Kidney (tissue), 14 donors: ENCODE measurements around the gene KIRREL3. TPM values are rescaled to one million over a fixed set of nuclear protein-coding genes. Genes with fewer than 3 reads are reported as not detected.

Experiments used
- DNase-seq, 5 donors: peaks; one replicate each; pipeline ENCODE4 v3.0.0-alpha.2; 2013 to 2020
- FAIRE-seq: peaks from 2 replicates; lab custom pipeline; 2012; peaks lifted over from hg19 to GRCh38; lab: Jason Lieb, UNC
- H3K27ac ChIP-seq, 2 donors: one replicate each; pipeline ENCODE4 v1.7.0; 2013; ENCODE audit warnings: low read depth in 2 of 2, low read length in 2 of 2, inconsistent platforms in 1 of 2
- H3K27me3 ChIP-seq: one replicate; pipeline ENCODE4 v1.7.1; 2013; ENCODE audit warnings: low read length, inconsistent platforms; ENCODE audit not compliant: control insufficient read depth, insufficient read depth
- H3K36me3 ChIP-seq, 3 donors: one replicate each; pipeline versions ENCODE4 v1.7.0 to v1.7.1; 2013; ENCODE audit warnings: low read length in 3 of 3, control low read depth in 1 of 3, inconsistent platforms in 1 of 3; ENCODE audit not compliant: insufficient read depth in 3 of 3, control insufficient read depth in 2 of 3
- H3K4me1 ChIP-seq, 3 donors: one replicate each; pipeline versions ENCODE4 v1.7.0 to v1.7.1; 2013; ENCODE audit warnings: low read length in 3 of 3, inconsistent platforms in 1 of 3, low read depth in 1 of 3; ENCODE audit not compliant: control insufficient read depth in 2 of 3, insufficient read depth in 2 of 3
- H3K4me3 ChIP-seq, 3 donors: one replicate each; pipeline versions ENCODE4 v1.7.0 to v1.8.1; 2013; ENCODE audit warnings: low read length in 3 of 3, control low read depth in 1 of 3, inconsistent platforms in 1 of 3
- H3K9ac ChIP-seq, 3 donors: one replicate each; pipeline versions ENCODE4 v1.7.0 to v1.7.1; 2013; ENCODE audit warnings: low read length in 3 of 3, control low read depth in 1 of 3, inconsistent platforms in 1 of 3
- H3K9me3 ChIP-seq, 3 donors: one replicate each; pipeline versions ENCODE4 v1.7.0 to v1.7.1; 2013; ENCODE audit warnings: low read length in 3 of 3, control low read depth in 1 of 3, inconsistent platforms in 1 of 3; ENCODE audit not compliant: control insufficient read depth in 2 of 3, insufficient read depth in 1 of 3
- CTCF ChIP-seq: IDR thresholded peaks from 3 replicates; pipeline ENCODE4 v1.5.1; 2012; ENCODE audit warnings: mild to moderate bottlenecking, moderate library complexity, borderline replicate concordance; ENCODE audit not compliant: insufficient read depth; ENCODE audit errors: extremely low read depth
- intact Hi-C: fragments of 100-400 bp; cut with DNase I; formaldehyde crosslinking; loops from one replicate; pipeline ENCODE4 v1.11.1; 2022
- polyA plus RNA-seq: library from polyadenylated mRNA; stranded (reverse); fragments of 350-450 nt; fragmentation: Illumina TruSeq; extraction: RNeasy Lipid Tissue Mini Kit (QIAGEN cat#74804); gene quantifications from one replicate; pipeline ENCODE4 v1.2.3, GENCODE V29; 2014; ENCODE audit warnings: low read depth, low replicate concordance; ENCODE audit not compliant: insufficient read depth
- total RNA-seq: library from RNA; stranded (reverse); fragmentation: NEBNext Ultra II Directional; extraction: Animal tissue kit (Norgen Biotek cat#: 25700); gene quantifications from one replicate; pipeline ENCODE4 v1.2.1, GENCODE V29; 2021
- donor health status: control.
- donor health status: control.
- donor health status: control.
- donor health status: control.
- donor health status: control.
- donor health status: DM: yes; HTN: yes; CAD: no.
- donor health status: Normal renal cell carcinoma (clear cell type).

The KIRREL3 gene
- total and polyA plus RNA-seq, 2 donors from 2014 or later, result 0.19 to 0.22 TPM

- Histone ChIP-seq H3K27me3 (no peaks in the 10 kb centered on the region), H3K27ac (no peak overlapping the region), H3K4me3 (no peak overlapping the region), H3K9me3 (no peaks in the 10 kb centered on the region), H3K9ac (no peak overlapping the region), H3K4me1 (peaks cover 0 to 5% (median 2%) of the 10 kb centered on the region in 3 donors), H3K36me3 (no peaks in the 10 kb centered on the region)
- intact Hi-C loops, result no loop called here
- no peak for TF ChIP-seq CTCF
- DNase-seq, result no peak
- FAIRE-seq, result no peak
These were observed 538.1 kb downstream of the KIRREL3 start for GRCh38 chr11:126462422-126462821.

GRCh38 chr11:126461996-126462395 lies 538.6 kb downstream of the KIRREL3 start:
- no peak for TF ChIP-seq CTCF
- Histone ChIP-seq H3K4me1 (peaks cover 0 to 5% (median 2%) of the 10 kb centered on the region in 3 donors), H3K9ac (no peak overlapping the region), H3K36me3 (no peaks in the 10 kb centered on the region), H3K27me3 (no peaks in the 10 kb centered on the region), H3K27ac (no peak overlapping the region), H3K4me3 (no peak overlapping the region), H3K9me3 (peaks cover 0 to 3% (median 0%) of the 10 kb centered on the region in 3 donors)
- DNase-seq (no peak), FAIRE-seq (no peak)
- intact Hi-C loops, result no loop called here

DNA sequence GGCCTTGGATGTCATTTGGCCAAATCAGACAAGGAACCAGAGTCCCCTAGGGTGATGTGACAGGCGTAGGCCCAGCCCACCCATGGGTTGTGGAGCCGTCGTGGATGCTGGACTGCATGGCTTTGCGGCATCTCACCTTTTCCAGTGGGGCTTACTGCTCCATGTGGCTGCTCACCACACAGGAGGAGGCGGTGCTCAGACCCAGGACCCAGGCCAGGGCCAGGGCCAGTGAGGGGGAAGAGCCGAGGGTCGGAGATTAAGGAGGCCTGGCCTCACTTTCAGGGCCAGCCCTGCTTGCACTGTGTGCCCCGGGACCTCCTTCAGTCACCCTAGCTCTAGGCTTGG lies 539.5 kb downstream of the KIRREL3 start:
- H3K9ac ChIP-seq, result no peak overlapping the region
- intact Hi-C loops, result no loop called here
- DNase-seq (no peak), FAIRE-seq (no peak)
- peaks cover 0 to 2% (median 0%) of the 10 kb centered on the region in 3 donors for H3K4me1 ChIP-seq
- H3K27ac ChIP-seq, result no peak overlapping the region
- H3K4me3 ChIP-seq, result no peak overlapping the region
- H3K36me3 ChIP-seq, result no peaks in the 10 kb centered on the region
- H3K27me3 ChIP-seq, result no peaks in the 10 kb centered on the region
- peaks cover 0 to 3% (median 0%) of the 10 kb centered on the region in 3 donors for H3K9me3 ChIP-seq
- no peak for TF ChIP-seq CTCF
